ENCODE results near the gene DLG1. TPM values are rescaled to one million over a fixed set of nuclear protein-coding genes. Genes with fewer than 3 reads are reported as not detected.

The DLG1 gene
- total and polyA plus RNA-seq, 2 experiments from 2014 or later, result 27.6 to 98.0 TPM

DNA sequence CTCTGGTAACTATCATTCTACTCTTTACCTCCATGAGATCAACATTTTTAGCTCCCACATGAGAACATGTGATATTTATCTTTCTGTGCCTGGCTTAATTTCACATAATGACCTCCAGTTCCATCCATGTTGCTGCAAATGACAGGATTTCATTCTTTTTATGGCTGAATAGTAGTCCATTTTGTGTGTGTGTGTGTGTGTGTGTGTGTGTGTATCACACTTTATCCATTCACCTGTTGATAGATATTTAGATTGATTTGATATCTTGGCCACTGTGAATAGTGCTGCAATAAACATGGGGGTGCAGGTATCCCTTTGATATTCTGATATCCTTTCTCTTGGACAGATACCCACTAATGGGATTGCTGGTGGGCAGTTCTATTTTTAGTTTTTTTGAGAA, 18.3 kb downstream of the DLG1 start (continued):
- TF ChIP-seq, protein P1, sequence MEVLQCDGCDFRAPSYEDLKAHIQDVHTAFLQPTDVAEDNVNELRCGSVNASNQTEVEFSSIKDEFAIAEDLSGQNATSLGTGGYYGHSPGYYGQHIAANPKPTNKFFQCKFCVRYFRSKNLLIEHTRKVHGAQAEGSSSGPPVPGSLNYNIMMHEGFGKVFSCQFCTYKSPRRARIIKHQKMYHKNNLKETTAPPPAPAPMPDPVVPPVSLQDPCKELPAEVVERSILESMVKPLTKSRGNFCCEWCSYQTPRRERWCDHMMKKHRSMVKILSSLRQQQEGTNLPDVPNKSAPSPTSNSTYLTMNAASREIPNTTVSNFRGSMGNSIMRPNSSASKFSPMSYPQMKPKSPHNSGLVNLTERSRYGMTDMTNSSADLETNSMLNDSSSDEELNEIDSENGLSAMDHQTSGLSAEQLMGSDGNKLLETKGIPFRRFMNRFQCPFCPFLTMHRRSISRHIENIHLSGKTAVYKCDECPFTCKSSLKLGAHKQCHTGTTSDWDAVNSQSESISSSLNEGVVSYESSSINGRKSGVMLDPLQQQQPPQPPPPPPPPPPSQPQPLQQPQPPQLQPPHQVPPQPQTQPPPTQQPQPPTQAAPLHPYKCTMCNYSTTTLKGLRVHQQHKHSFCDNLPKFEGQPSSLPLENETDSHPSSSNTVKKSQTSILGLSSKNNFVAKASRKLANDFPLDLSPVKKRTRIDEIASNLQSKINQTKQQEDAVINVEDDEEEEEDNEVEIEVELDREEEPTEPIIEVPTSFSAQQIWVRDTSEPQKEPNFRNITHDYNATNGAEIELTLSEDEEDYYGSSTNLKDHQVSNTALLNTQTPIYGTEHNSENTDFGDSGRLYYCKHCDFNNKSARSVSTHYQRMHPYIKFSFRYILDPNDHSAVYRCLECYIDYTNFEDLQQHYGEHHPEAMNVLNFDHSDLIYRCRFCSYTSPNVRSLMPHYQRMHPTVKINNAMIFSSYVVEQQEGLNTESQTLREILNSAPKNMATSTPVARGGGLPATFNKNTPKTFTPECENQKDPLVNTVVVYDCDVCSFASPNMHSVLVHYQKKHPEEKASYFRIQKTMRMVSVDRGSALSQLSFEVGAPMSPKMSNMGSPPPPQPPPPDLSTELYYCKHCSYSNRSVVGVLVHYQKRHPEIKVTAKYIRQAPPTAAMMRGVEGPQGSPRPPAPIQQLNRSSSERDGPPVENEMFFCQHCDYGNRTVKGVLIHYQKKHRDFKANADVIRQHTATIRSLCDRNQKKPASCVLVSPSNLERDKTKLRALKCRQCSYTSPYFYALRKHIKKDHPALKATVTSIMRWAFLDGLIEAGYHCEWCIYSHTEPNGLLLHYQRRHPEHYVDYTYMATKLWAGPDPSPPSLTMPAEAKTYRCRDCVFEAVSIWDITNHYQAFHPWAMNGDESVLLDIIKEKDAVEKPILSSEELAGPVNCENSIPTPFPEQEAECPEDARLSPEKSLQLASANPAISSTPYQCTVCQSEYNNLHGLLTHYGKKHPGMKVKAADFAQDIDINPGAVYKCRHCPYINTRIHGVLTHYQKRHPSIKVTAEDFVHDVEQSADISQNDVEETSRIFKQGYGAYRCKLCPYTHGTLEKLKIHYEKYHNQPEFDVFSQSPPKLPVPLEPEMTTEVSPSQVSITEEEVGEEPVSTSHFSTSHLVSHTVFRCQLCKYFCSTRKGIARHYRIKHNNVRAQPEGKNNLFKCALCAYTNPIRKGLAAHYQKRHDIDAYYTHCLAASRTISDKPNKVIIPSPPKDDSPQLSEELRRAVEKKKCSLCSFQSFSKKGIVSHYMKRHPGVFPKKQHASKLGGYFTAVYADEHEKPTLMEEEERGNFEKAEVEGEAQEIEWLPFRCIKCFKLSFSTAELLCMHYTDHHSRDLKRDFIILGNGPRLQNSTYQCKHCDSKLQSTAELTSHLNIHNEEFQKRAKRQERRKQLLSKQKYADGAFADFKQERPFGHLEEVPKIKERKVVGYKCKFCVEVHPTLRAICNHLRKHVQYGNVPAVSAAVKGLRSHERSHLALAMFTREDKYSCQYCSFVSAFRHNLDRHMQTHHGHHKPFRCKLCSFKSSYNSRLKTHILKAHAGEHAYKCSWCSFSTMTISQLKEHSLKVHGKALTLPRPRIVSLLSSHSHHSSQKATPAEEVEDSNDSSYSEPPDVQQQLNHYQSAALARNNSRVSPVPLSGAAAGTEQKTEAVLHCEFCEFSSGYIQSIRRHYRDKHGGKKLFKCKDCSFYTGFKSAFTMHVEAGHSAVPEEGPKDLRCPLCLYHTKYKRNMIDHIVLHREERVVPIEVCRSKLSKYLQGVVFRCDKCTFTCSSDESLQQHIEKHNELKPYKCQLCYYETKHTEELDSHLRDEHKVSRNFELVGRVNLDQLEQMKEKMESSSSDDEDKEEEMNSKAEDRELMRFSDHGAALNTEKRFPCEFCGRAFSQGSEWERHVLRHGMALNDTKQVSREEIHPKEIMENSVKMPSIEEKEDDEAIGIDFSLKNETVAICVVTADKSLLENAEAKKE (CRISPR knock-in tag; IDR thresholded peaks at IDR 0.05), result no peak
- TF ChIP-seq EZH2 (IDR thresholded peaks at IDR 0.05; ENCODE audit: low read depth, unreplicated experiment) (no peak), JUNB (IDR thresholded peaks at IDR 0.05; ENCODE audit: unreplicated experiment) (no peak), POLR2AphosphoS5 (IDR thresholded peaks at IDR 0.05; ENCODE audit: low read depth) (no peak), ZNF114 (CRISPR knock-in tag; IDR thresholded peaks at IDR 0.05) (no peak)
- TF ChIP-seq, protein P2, sequence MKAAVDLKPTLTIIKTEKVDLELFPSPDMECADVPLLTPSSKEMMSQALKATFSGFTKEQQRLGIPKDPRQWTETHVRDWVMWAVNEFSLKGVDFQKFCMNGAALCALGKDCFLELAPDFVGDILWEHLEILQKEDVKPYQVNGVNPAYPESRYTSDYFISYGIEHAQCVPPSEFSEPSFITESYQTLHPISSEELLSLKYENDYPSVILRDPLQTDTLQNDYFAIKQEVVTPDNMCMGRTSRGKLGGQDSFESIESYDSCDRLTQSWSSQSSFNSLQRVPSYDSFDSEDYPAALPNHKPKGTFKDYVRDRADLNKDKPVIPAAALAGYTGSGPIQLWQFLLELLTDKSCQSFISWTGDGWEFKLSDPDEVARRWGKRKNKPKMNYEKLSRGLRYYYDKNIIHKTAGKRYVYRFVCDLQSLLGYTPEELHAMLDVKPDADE (IDR thresholded peaks at IDR 0.05), result no peak

DNA sequence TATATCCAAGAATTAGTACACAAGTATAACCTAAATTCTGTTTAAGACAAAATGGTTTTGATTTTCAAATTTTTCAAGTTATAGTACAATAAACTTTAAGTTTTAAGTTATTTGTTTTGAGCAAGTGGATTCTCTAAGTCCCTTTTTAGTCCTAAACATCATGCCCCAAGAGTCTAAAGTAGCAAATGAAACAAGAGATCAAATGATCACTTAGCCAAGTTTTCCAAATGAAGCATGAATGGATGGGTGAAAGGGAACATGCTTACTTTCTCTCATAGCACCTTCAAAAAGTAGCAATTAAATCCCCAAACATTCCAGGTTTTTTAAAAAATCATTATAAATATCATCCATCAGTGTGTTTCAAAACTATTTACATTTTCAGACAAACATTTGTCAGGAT, 19.5 kb downstream of the DLG1 start:
- ATAC-seq (no peak), DNase-seq (ENCODE audit: low spot score) (no peak)
- TF ChIP-seq, protein P2 (IDR thresholded peaks at IDR 0.05), result no peak
- H3K27me3 ChIP-seq (ENCODE audit: insufficient read depth), result no peaks in the 10 kb centered on the region
- H3F3A ChIP-seq (replicated peaks; ENCODE audit: low read depth), result no peaks in the 10 kb centered on the region
- H3K27ac ChIP-seq (ENCODE audit: low read depth), result no peak overlapping the region
- peaks cover 10% of the 10 kb centered on the region for H3K36me3 ChIP-seq (ENCODE audit: insufficient read depth)
- no peak overlapping the region for H3K4me2 ChIP-seq
- peaks cover 8% of the 10 kb centered on the region; the same call in 1 of the 2 replicates for H4K20me1 ChIP-seq (replicated peaks; ENCODE audit: insufficient read depth)
- no peaks in the 10 kb centered on the region for H3K9me3 Mint-ChIP-seq
- H3K36me3 Mint-ChIP-seq (ENCODE audit: low read depth), result peaks cover 40% of the 10 kb centered on the region
- H3K4me3 ChIP-seq, result no peak overlapping the region
- peaks cover 84% of the 10 kb centered on the region for H3K79me2 ChIP-seq (replicated peaks; ENCODE audit: insufficient read depth)
- no peak overlapping the region for H2AFZ ChIP-seq
- no peak overlapping the region for H3K27ac Mint-ChIP-seq
- H3K9me2 ChIP-seq (ENCODE audit: insufficient read depth), result no peaks in the 10 kb centered on the region
- no peaks in the 10 kb centered on the region for H3K27me3 Mint-ChIP-seq (ENCODE audit: insufficient read depth, low read depth, poor library complexity)
- H3K4me1 Mint-ChIP-seq, result no peaks in the 10 kb centered on the region
- no peak overlapping the region for H3K4me3 Mint-ChIP-seq
- H3K4me1 ChIP-seq (ENCODE audit: insufficient read depth), result no peaks in the 10 kb centered on the region
